HG02678 (cell line): ENCODE data around the gene ZNF485.
"Not testable (repeated sequence)": the region's sequence is repeated elsewhere in the genome, so short reads cannot be mapped to it uniquely, and the experiment has no call there.

Experiments used
- ATAC-seq: cut with Tn5 transposase; IDR thresholded peaks from one replicate; pipeline ENCODE4 v1.9.1; 2021; ENCODE audit warnings: mild to moderate bottlenecking, moderate library complexity; ENCODE audit not compliant: unreplicated experiment

Gene ZNF485

GRCh38 chr10:43606323-43607198 is at the start of gene ZNF485:
ZNF485 (plus strand) TSS chr10:43606438; CDS start chr10:43607051, 613 bp downstream.
- ATAC-seq = peak; percentile 99

GRCh38 chr10:43557214-43557613 is 49.0 kb upstream of the ZNF485 start:
- ATAC-seq = no peak

- ATAC-seq = no peak
Observed at GRCh38 chr10:43569681-43570080, 36.6 kb upstream of the ZNF485 start.

GRCh38 chr10:43570971-43571370 is 35.3 kb upstream of the ZNF485 start:
- ATAC-seq = no peak

GRCh38 chr10:43573250-43574000 is 32.8 kb upstream of the ZNF485 start:
- no peak for ATAC-seq

GRCh38 chr10:43574001-43574892 is 32.0 kb upstream of the ZNF485 start, which contains the start of gene ZNF239:
ZNF239 (minus strand) TSS chr10:43574616; CDS start chr10:43558079, 16,537 bp downstream.
- ATAC-seq = peak; percentile 97

GRCh38 chr10:43574906-43575305 is 31.3 kb upstream of the ZNF485 start:
- ATAC-seq = no peak

- ATAC-seq = no peak
Observed at GRCh38 chr10:43576062-43576461, 30.2 kb upstream of the ZNF485 start.

GRCh38 chr10:43576580-43576979 is 29.7 kb upstream of the ZNF485 start:
- no peak for ATAC-seq

- ATAC-seq = no peak
Observed at GRCh38 chr10:43584051-43584450, 22.2 kb upstream of the ZNF485 start.

GRCh38 chr10:43585046-43585445 is 21.2 kb upstream of the ZNF485 start:
- no peak for ATAC-seq

GRCh38 chr10:43585981-43586729 is 20.1 kb upstream of the ZNF485 start:
- ATAC-seq = no peak

GRCh38 chr10:43586730-43587115 is 19.5 kb upstream of the ZNF485 start:
- ATAC-seq = not testable (repeated sequence)

GRCh38 chr10:43591303-43591904 is 14.8 kb upstream of the ZNF485 start:
- ATAC-seq = no peak

GRCh38 chr10:43594944-43595589 is 11.2 kb upstream of the ZNF485 start:
- peak; percentile 94 for ATAC-seq

GRCh38 chr10:43595739-43596298 is 10.4 kb upstream of the ZNF485 start:
- ATAC-seq = peak; percentile 48

GRCh38 chr10:43596546-43596945 is 9.7 kb upstream of the ZNF485 start:
- ATAC-seq = no peak

GRCh38 chr10:43598446-43598845 is 7.8 kb upstream of the ZNF485 start:
- no peak for ATAC-seq

- ATAC-seq = no peak
Observed at GRCh38 chr10:43599333-43599732, 6.9 kb upstream of the ZNF485 start.
